Ectodermal cell (in vitro differentiated cells): ENCODE data around the gene SPI1.

Experiments used
- H3K27ac ChIP-seq: 2 replicates; pipeline ENCODE4 v1.7.0; 2013; ENCODE audit warnings: mild to moderate bottlenecking, low read depth, low read length; ENCODE audit not compliant: insufficient read depth, poor library complexity, severe bottlenecking
- H3K27me3 ChIP-seq: 2 replicates; pipeline ENCODE4 v1.7.0; 2013; ENCODE audit warnings: mild to moderate bottlenecking, low read length; ENCODE audit not compliant: insufficient read depth, control insufficient read depth, poor library complexity, severe bottlenecking
- H3K36me3 ChIP-seq: one replicate; pipeline ENCODE4 v1.7.0; 2013; ENCODE audit warnings: low read length; ENCODE audit not compliant: control insufficient read depth, insufficient read depth
- H3K4me1 ChIP-seq: one replicate; pipeline ENCODE4 v1.7.0; 2013; ENCODE audit warnings: low read length; ENCODE audit not compliant: control insufficient read depth, insufficient read depth
- H3K4me3 ChIP-seq: 2 replicates; pipeline ENCODE4 v1.7.0; 2013; ENCODE audit warnings: low read depth, low read length, control low read depth; ENCODE audit not compliant: insufficient read depth
- H3K9me3 ChIP-seq: 2 replicates; pipeline ENCODE4 v1.7.0; 2013; ENCODE audit warnings: mild to moderate bottlenecking, low read length, moderate library complexity; ENCODE audit not compliant: control insufficient read depth
- WGBS, 2 experiments: methylation state at CpG; one replicate each; pipeline ENCODE4 v1.1.7; 2013; ENCODE audit warnings: missing lambda C conversion rate in 2 of 2; 5-methylcytosine and 5-hydroxymethylcytosine counted together

SPI1 gene

DNA sequence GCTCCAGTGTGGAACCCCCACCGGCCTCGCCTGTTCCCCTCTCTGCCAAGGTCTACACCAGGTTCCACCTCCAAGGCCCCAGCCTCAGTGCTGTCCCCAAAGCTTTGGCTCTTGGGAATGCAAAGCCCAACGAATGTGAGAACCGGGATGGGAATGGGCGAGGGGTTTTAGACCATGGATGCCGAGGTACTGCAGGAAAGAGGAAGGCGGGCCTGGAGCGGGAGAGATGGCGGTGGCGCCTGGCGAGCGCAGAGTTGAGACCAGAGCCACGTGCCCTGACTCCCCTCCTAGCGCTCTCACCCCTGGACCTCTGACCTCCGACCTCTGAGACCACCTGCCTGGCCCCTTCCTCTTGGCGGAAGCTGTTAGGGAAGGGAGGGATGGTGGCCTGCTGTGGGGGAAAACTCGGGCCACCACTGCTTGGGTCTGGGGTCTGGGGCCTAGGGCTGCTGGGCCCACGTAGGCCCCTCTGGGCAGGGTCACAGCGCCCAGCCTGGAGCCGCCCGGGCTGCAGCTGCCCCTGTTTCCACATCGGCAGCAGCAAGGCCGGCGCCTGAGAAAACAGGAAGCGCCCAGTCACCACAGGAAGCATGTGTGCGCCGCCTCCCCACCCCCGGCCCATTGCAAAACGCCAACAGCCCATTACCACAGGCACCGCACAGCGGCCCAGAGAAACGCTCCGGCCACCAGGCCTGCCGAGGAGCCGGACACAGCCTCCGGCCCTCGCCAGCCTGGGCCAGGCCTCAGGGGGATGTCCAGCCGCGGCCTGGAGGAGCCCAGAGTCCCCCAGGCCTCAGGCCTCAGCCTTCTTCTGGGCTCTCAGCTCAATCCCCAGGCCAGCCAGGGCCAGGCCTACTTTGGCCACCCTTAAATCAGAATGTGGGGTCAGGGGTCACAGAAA lies 16.2 kb upstream of the SPI1 start:
- H3K4me1 ChIP-seq = no peaks in the 10 kb centered on the region
- no peaks in the 10 kb centered on the region for H3K27me3 ChIP-seq
- H3K27ac ChIP-seq = no peak overlapping the region
- 89 to 91% methylated on average over 39 of the region's 39 CpGs for WGBS, 2 experiments
- H3K36me3 ChIP-seq = no peaks in the 10 kb centered on the region
- no peak overlapping the region for H3K4me3 ChIP-seq
- H3K9me3 ChIP-seq = no peaks in the 10 kb centered on the region

DNA sequence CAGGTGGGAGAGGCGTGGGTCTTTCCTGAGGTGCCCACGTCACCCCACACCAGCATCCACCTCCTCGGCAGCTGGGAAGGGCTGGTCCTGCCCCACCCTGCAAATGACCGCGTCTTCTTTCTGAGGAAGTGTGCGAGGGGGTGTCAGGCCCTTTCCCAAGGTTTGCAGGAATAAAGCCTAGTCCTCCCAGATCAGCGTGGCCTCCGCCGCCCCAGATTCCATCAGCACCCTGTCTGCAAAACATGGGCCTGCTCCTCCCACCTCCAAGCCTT lies 15.6 kb upstream of the SPI1 start:
- H3K27ac ChIP-seq = no peak overlapping the region
- no peaks in the 10 kb centered on the region for H3K4me1 ChIP-seq
- 95% methylated on average over 9 of the region's 9 CpGs for WGBS, 2 experiments

DNA sequence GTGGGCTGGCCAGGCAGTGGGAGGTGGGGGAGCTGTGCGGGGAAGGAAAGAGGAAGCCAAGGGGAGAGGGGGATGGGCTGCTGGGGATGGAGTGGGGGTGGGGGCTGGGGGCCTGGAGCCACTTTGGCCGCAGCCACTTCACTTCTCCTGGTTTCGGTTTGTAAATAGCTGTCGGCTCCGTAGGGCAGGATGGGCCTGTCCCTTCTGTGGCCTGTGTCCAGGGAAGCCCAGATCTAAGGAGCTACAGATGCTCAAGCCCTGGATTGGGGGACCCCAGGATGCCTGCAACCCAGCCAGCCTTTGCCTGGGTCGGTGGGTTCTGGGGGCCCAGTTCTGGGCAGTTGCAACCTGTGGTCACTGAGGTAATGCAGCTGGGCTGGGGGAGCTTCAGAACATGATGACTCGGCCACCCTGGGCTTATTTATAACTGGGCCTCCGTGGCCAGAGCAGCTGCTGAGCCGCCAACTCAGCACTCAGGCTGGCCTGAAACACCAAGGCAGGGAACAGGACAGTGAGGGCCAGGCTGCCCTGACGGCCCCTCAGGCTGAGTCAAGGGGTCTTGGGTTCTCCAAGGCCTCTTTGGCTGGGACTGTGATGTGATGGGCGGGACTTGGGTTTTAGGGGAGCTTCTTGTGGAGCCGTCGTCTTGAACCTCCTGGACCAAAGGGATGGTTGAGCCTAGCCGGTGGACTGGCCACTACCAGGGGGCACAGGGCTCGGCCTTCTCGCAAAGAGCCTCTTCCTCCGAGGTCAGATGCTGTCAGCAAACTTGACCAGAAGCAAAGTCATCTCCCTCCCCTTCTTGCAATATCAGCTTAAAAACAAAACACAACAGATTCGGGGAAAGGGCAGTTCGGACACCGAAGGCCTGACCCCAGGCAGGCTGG lies 15.1 kb upstream of the SPI1 start:
- H3K4me1 ChIP-seq = no peaks in the 10 kb centered on the region
- H3K27ac ChIP-seq = no peak overlapping the region
- H3K9me3 ChIP-seq = no peaks in the 10 kb centered on the region
- no peaks in the 10 kb centered on the region for H3K36me3 ChIP-seq
- no peak overlapping the region for H3K4me3 ChIP-seq
- no peaks in the 10 kb centered on the region for H3K27me3 ChIP-seq
- 89 to 91% methylated on average over 20 of the region's 20 CpGs for WGBS, 2 experiments

More for the DNA sequence above, 15.6 kb upstream of the SPI1 start:
- no peaks in the 10 kb centered on the region for H3K36me3 ChIP-seq
- H3K9me3 ChIP-seq = no peaks in the 10 kb centered on the region
- H3K27me3 ChIP-seq = no peaks in the 10 kb centered on the region
- no peak overlapping the region for H3K4me3 ChIP-seq

DNA sequence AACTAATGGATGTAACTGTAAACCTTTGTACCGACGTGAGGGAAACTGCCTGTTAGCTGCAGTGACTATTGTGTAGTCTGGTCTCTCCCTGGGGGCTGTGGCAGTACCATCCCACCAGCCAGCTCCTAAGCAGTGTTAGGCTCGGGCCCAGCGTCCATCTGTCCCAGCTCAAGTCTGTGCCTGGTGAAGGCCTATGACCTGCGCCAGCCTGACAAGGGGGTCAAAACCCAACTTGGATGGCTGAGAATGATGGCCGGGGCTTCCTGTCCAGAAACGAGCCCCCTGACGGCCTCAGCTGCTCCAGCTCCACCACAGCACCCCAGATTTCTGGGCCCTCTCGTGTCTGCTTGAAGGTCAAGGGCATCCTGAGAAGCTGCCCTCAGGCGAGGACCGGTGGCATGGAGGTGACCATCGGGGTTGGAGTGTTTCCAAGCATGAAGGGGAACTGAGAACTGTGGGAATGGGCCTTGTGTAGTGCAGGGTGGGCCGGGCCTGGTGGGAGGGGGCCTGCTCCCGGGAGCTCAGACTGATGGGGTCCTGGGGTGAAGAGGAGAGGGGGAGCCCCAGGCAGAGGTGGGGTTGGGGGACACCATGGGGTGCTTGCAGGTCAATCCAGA lies 14.3 kb upstream of the SPI1 start:
- no peaks in the 10 kb centered on the region for H3K36me3 ChIP-seq
- H3K27ac ChIP-seq = no peak overlapping the region
- H3K27me3 ChIP-seq = no peaks in the 10 kb centered on the region
- WGBS, 2 experiments = 94 to 95% methylated on average over 14 of the region's 14 CpGs
- H3K4me1 ChIP-seq = no peaks in the 10 kb centered on the region
- H3K4me3 ChIP-seq = no peak overlapping the region
- H3K9me3 ChIP-seq = no peaks in the 10 kb centered on the region

DNA sequence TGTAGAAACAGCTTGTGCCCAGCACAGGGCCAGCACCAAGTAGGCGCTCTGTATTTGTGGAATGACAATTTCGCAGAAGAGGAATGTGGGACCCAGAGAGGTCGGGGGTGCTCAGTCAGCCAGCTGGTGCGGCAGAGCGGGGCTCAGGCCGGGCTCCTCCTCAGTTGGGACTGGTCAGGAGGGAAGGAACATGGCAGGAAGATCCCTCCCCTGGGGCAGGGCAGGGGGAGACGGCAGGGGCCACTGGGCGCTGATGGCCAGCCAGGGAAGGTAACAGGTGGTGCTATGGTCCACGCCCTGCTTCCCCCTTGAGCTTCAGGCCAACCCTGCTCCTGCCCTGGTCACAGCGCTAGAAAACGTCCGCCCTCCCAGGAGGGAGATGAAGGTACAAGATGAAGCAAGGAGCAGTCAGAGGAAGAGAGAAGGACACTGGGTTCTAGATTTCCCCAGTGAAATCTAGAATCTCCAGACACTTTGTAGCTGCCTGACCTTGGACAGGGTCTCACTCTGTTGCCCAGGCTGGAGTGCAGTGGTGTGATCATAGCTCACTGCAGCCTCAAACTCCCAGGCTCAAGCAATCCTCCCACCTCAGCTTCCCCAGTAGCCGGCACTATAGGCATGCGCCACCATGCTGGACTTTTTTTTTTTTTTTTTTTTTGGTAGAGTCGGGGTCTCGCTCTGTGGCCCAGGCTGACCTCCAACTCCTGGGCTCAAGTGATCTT lies 13.5 kb upstream of the SPI1 start:
- Histone ChIP-seq H3K4me3 (no peak overlapping the region), H3K27me3 (no peaks in the 10 kb centered on the region), H3K36me3 (no peaks in the 10 kb centered on the region), H3K27ac (no peak overlapping the region), H3K4me1 (no peaks in the 10 kb centered on the region), H3K9me3 (no peaks in the 10 kb centered on the region)
- WGBS, 2 experiments = 95 to 96% methylated on average over 16 of the region's 16 CpGs

DNA sequence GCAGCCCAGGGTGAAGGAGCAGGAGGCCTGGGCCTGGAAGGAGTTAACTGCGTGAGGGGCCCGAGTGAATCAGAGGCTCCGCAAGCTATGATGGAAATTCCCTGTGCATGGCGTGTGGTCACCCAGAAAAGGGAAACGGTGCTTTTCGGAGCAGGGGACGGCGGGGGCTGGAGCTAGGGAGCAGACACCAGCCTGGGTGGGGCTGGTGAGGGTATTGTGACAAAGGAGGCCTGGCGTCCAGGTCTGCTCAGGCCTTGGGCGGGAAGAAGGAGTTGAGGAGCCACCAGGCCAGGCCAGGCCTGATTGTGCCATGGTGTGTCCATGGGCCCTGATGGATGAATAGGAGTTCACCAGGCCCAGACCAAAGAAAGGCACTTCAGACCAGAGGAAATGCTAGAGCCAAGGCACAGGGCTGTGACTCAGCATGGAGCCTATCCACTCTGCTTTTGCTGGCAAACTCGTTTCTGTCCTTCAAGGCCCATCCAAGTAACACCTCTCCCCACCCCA lies 12.8 kb upstream of the SPI1 start:
- H3K27me3 ChIP-seq = no peaks in the 10 kb centered on the region
- H3K36me3 ChIP-seq = no peaks in the 10 kb centered on the region
- H3K4me3 ChIP-seq = no peak overlapping the region
- H3K4me1 ChIP-seq = no peaks in the 10 kb centered on the region
- WGBS, 2 experiments = 90 to 93% methylated on average over 11 of the region's 11 CpGs
- H3K27ac ChIP-seq = no peak overlapping the region
- H3K9me3 ChIP-seq = no peaks in the 10 kb centered on the region

DNA sequence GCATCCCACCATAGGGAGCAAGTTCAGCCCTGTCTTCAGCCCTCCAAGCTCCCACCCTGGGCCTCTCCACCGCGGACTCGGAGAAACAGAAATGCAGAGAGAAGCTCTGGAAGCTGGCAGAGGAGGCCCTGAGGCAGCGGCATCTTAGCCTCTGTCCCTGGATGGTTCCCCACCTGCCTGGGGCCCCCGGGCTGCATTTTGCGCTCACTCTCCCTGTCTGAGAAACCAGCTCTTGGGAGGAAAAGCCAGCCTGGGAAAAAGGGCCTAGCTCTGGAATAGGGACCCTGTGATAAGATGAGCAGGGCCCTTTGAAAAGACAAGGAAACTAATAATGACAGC lies 12.0 kb upstream of the SPI1 start:
- Histone ChIP-seq H3K4me3 (no peak overlapping the region), H3K27ac (no peak overlapping the region), H3K36me3 (no peaks in the 10 kb centered on the region), H3K4me1 (no peaks in the 10 kb centered on the region), H3K9me3 (no peaks in the 10 kb centered on the region), H3K27me3 (no peaks in the 10 kb centered on the region)
- WGBS, 2 experiments = 94 to 95% methylated on average over 6 of the region's 6 CpGs

DNA sequence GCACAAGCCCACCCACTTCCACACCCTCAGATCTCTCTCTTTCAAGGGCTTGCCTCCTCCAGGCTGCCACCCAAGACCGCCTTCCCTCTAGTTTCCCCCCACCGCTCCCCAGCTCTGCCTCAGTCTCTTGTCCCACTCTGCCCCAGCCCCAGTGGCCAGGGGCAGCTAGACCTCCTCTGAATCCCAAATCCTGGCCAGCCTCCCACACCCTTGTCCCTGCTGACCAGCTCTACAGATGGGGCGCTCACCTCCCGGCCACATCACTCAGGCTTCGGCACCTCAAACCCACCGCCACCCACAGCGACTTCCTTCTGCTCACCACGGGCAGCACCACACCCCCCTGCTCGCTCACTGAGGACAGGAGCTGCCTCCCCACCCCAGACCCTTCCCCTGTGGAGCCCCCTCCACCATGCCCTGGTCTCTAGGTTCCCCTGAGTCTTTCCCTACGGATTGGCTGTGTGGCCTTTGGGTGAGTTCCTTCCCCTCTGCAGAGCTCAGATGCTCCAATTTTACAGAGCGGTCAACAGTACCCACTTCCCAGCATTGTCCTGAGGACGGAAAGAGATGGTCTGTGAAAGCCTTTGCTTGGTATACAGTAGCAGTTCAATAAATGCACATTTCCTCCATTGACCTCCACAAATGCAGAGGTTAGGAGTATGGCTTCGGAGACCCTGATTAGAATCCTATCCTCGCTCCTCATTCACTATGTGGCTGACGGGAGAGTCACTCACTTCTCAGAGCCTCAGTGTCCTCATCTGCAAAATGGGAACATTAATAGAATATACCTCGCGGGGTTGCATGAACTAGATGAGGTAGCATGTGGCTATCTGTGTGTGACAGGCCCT lies 11.5 kb upstream of the SPI1 start:
- Histone ChIP-seq H3K4me1 (no peaks in the 10 kb centered on the region), H3K4me3 (no peak overlapping the region), H3K27ac (no peak overlapping the region), H3K27me3 (no peaks in the 10 kb centered on the region), H3K9me3 (no peaks in the 10 kb centered on the region), H3K36me3 (no peaks in the 10 kb centered on the region)
- WGBS, 2 experiments = 92 to 93% methylated on average over 17 of the region's 17 CpGs
